Measurements from ENCODE around the gene ASB10.

The ASB10 gene

DNA sequence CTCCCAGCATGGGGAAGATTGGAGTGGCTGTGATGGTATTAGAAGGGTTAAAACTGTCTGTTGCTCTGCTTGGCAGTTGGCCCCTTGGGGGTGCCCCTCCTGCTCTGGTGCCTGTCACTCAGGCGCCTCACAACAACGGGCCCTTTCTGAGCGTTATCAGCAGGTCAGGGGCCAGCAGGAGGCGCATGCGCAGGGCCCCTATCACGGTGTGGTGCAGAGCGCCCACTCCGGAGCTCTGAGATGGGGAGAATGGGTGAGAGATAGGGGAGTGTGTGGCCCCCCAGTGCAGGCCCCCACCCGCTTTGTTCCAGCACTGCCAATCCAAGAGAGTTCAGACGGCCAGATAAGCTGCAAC, 44.4 kb downstream of the ASB10 start:
- TF ChIP-seq, protein P1, sequence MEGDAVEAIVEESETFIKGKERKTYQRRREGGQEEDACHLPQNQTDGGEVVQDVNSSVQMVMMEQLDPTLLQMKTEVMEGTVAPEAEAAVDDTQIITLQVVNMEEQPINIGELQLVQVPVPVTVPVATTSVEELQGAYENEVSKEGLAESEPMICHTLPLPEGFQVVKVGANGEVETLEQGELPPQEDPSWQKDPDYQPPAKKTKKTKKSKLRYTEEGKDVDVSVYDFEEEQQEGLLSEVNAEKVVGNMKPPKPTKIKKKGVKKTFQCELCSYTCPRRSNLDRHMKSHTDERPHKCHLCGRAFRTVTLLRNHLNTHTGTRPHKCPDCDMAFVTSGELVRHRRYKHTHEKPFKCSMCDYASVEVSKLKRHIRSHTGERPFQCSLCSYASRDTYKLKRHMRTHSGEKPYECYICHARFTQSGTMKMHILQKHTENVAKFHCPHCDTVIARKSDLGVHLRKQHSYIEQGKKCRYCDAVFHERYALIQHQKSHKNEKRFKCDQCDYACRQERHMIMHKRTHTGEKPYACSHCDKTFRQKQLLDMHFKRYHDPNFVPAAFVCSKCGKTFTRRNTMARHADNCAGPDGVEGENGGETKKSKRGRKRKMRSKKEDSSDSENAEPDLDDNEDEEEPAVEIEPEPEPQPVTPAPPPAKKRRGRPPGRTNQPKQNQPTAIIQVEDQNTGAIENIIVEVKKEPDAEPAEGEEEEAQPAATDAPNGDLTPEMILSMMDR (IDR thresholded peaks at IDR 0.05; ENCODE audit: low read depth, low read length, missing control alignments) = no peak
- H3K4me3 ChIP-seq (ENCODE audit: low read depth, low read length) = no peak overlapping the region
- no peak for DNase-seq (ENCODE audit: low read depth)

DNA sequence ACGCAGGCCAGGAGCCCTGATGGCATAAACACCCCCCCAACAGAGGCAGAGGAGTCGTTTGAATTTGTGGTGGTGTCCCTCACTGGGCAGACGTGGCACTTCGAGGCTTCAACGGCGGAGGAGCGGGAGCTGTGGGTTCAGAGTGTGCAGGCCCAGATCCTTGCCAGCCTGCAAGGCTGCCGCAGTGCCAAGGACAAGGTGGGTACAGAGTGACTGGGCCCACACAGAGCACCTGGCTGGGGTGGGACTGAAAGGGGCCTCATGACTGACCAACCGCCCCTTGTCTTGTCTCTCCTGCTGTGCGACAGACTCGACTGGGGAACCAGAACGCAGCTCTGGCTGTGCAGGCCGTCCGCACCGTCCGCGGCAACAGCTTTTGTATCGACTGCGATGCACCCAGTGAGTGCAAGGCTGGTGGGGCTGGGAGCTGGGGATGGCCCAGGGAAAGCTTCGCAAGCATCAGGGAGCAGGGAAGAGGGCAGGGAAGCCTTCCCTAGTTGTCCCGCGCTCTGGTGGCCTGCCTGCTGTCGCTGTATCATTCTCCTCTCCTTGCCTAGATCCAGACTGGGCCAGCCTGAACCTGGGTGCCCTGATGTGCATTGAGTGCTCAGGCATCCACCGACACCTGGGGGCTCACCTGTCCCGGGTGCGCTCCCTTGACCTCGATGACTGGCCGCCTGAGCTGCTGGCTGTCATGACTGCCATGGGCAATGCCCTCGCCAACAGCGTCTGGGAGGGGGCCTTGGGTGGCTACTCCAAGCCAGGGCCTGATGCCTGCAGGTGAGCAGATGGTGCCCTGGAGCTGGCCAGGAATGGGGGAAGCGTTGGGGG, 45.0 kb downstream of the ASB10 start:
- TF ChIP-seq, protein P1 (IDR thresholded peaks at IDR 0.05; ENCODE audit: low read depth, low read length, missing control alignments) = no peak
- DNase-seq (ENCODE audit: low read depth) = no peak
- no peak overlapping the region for H3K4me3 ChIP-seq (ENCODE audit: low read depth, low read length)

DNA sequence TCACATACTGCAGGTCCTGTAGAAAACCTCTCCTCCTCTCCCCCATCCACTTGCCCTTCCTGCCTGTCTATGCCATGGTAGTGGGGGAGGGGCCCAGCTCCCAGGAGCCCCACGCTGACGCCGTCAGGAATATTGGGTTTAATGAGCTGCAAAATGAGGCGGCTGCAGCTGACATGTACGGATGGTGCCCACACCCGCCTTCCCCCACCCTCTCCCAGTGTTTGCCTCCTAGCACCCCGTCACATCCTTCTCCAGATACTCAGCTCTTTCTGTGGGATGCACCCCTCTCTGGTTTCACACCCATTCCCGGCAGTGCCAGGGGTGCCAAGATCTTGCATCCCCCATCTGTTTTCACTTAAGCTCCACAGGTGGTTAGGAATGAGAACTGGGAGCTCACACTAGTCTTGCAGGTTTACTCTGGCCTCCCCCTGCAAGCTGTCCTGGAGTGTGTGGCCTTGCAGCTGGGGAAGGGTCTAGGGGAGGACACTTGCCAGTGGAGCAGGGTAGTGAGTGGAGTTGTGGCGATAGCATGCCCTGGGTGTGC, 45.7 kb downstream of the ASB10 start:
- H3K4me3 ChIP-seq (ENCODE audit: low read depth, low read length) = no peak overlapping the region
- DNase-seq (ENCODE audit: low read depth) = no peak
- TF ChIP-seq, protein P1 (IDR thresholded peaks at IDR 0.05; ENCODE audit: low read depth, low read length, missing control alignments) = no peak

DNA sequence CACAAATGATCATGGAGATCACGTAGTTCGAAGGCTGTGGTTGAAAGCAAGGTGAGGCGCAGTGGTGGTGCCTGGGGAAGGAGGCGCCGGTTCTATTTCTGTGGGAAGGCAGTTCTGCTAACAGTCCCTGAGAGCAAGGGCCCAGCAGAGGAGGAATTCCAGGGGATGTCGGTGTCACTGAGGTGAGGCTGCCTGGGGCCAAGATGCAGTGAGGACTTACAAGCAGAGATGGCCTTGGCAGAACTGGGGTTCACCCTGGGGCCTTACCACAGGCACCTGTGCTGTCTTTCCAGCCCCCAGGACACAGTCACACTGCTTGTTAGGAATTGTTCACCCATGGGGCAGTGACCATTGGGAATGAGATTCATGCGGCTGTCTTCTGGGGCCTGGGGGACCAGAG, 46.2 kb downstream of the ASB10 start:
- no peak overlapping the region for H3K4me3 ChIP-seq (ENCODE audit: low read depth, low read length)
- TF ChIP-seq, protein P1 (IDR thresholded peaks at IDR 0.05; ENCODE audit: low read depth, low read length, missing control alignments) = no peak
- DNase-seq (ENCODE audit: low read depth) = no peak

DNA sequence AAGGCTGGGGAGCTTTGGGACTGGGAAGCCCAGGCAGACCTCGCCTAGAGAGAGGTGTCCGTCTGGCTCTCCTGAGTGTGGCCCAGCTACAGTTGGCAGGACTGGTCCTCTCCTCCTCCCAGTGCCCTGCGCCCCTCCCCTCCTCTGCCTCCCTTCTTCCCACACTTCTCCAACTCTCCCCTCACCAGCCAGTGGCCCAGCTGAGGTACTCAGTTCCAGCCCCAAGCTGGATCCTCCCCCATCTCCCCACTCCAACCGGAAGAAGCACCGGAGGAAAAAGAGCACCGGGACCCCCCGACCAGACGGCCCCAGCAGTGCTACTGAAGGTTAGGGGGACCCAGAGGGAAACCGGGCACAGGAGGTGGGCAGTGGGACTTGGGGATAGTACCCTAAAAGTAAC, 47.3 kb downstream of the ASB10 start:
- DNase-seq (ENCODE audit: low read depth) = no peak
- H3K4me3 ChIP-seq (ENCODE audit: low read depth, low read length) = no peak overlapping the region
- TF ChIP-seq, protein P1 (IDR thresholded peaks at IDR 0.05; ENCODE audit: low read depth, low read length, missing control alignments) = no peak

DNA sequence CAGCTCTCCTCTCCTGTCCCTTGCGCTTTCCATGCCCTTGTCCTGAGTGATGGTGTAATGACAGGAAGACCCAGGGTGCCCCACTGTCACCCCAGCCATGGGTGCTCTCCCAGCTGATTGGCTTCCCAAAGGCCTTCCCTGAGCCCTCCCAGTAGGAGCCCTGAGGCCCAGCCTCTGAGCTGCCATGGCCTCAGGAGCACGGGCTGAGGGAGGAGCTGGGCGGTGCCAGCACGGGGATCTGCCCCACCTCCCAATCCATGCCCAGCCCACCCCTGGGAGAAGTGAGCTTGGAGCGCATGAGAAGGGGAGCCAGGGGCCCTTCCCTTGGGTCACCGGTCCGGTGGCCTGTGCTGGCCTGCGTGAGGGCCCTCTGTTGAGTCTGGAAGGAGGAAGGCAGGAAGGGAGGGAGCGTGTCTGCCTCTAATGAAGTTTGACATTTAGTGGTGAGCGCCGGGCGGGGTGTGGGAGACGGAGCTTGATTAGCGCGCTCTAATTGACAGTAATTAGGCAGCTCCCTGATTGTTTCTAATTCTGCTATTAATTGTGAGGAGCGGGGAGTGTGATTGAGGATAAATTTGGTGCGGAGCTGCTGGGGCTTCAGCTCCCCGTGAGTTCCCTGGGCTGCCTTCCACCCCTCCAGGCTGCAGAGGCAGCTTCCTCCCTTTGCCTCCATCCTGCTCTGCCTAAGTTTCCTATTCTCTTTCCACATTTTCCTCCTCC, 47.8 kb downstream of the ASB10 start:
- TF ChIP-seq, protein P1 (IDR thresholded peaks at IDR 0.05; ENCODE audit: low read depth, low read length, missing control alignments) = no peak
- DNase-seq (ENCODE audit: low read depth) = no peak
- H3K4me3 ChIP-seq (ENCODE audit: low read depth, low read length) = no peak overlapping the region
